Thyroid gland (tissue), 4 donors: ENCODE measurements around the gene CEP57L1. TPM values are rescaled to one million over a fixed set of nuclear protein-coding genes. Genes with fewer than 3 reads are reported as not detected.

Experiments
- DNase-seq, 2 donors: peaks; one replicate each; pipeline ENCODE4 v3.0.0-alpha.2; 2019
- H3K27ac ChIP-seq, 3 donors: fragments of 200-600 bp; sonication (generic); 1 replicate in 2 of 3; 2 replicates in 1 of 3; pipeline ENCODE4 v1.5.1; 2016 to 2019; ENCODE audit warnings: mild to moderate bottlenecking in 1 of 3, moderate library complexity in 1 of 3
- H3K27me3 ChIP-seq: fragments of 200-600 bp; sonication (generic); one replicate; pipeline ENCODE4 v1.5.1; 2019
- H3K36me3 ChIP-seq, 2 donors: fragments of 200-600 bp; sonication (generic); one replicate each; pipeline ENCODE4 v1.5.1; 2016 to 2019
- H3K4me1 ChIP-seq, 2 donors: fragments of 200-600 bp; sonication (generic); one replicate each; pipeline ENCODE4 v1.5.1; 2017 to 2019
- H3K4me3 ChIP-seq, 3 donors: fragments of 200-600 bp; sonication (generic); replicated peaks in 1 of 3; 1 replicate in 2 of 3; 2 replicates in 1 of 3; pipeline ENCODE4 v1.5.1; 2016; ENCODE audit warnings: mild to moderate bottlenecking in 1 of 3
- H3K9me3 ChIP-seq: fragments of 200-600 bp; sonication (generic); one replicate; pipeline ENCODE4 v1.5.1; 2017
- POLR2A ChIP-seq, 2 donors: fragments of 450-650 bp; IDR thresholded peaks; one replicate each; pipeline ENCODE4 v1.6.1; 2017; ENCODE audit warnings: antibody characterized with exemption in 2 of 2, mild to moderate bottlenecking in 2 of 2, moderate library complexity in 1 of 2
- WGBS, 2 donors: methylation state at CpG; one replicate each; pipeline ENCODE4 v1.1.5; 2017; 5-methylcytosine and 5-hydroxymethylcytosine counted together
- intact Hi-C: fragments of 100-400 bp; cut with DNase I; formaldehyde crosslinking; loops from one replicate; pipeline ENCODE4 v1.15.1; 2023
- total RNA-seq, 4 donors: library from RNA; depleted of rRNA; stranded (reverse); fragments of >200 nt; gene quantifications; one replicate each; pipeline ENCODE4 v1.2.3, GENCODE V29; 2016
- TF ChIP-seq, protein P1 (sequence below), 6 experiments: fragments of 200-600 bp in 3 of 6; fragments of 450-650 bp in 3 of 6; sonication (generic) in 3 of 6; IDR thresholded peaks; one replicate each; pipeline ENCODE4 v1.5.1; 2016 to 2019; ENCODE audit warnings: antibody characterized with exemption in 6 of 6, mild to moderate bottlenecking in 2 of 6, inconsistent platforms in 1 of 6, moderate library complexity in 1 of 6

The CEP57L1 gene
- total RNA-seq, 4 donors from 2014 or later, result 15.0 to 27.7 (median 19.5) TPM

DNA sequence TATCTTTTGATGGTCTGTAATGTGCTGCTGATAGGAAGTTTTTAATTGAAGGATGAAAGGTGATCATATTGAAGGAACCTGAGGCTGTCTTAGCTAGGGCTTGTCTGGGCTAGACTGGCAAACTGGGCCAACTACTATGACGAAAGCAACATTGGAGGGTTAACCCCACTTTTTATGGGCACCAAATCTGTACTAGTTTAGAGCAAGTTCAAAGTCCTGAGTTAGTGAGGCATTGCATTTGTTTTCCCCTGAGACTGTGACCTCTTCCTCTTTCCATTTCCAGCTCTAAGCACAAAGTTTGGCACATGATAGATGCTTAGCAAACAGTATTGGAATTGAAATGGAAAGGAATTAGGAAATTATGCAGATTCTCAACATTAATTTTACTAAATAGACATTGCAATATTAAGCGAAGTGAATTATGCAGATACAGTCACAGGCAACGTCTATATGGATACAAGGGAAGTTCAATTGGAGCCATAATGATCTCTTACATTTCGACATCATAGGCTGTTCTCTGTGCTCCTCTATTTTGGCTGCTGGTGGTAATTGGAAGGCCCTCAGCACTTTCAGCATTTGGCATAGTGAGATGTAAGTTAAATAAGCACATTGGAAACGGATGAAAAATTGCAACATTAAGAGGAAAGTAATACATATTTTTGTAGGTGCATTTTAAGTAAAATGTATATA lies 22.2 kb downstream of the CEP57L1 start:
- Histone ChIP-seq H3K4me1 (peaks cover 18 to 20% of the 10 kb centered on the region in 2 donors), H3K4me3 (no peak overlapping the region), H3K36me3 (no peaks in the 10 kb centered on the region), H3K27me3 (no peaks in the 10 kb centered on the region), H3K9me3 (no peaks in the 10 kb centered on the region), H3K27ac (no peak overlapping the region)
- WGBS, 2 donors, result 69 to 73% methylated on average over 5 of the region's 5 CpGs
- intact Hi-C loops, result no loop called here
- TF ChIP-seq, protein P1, sequence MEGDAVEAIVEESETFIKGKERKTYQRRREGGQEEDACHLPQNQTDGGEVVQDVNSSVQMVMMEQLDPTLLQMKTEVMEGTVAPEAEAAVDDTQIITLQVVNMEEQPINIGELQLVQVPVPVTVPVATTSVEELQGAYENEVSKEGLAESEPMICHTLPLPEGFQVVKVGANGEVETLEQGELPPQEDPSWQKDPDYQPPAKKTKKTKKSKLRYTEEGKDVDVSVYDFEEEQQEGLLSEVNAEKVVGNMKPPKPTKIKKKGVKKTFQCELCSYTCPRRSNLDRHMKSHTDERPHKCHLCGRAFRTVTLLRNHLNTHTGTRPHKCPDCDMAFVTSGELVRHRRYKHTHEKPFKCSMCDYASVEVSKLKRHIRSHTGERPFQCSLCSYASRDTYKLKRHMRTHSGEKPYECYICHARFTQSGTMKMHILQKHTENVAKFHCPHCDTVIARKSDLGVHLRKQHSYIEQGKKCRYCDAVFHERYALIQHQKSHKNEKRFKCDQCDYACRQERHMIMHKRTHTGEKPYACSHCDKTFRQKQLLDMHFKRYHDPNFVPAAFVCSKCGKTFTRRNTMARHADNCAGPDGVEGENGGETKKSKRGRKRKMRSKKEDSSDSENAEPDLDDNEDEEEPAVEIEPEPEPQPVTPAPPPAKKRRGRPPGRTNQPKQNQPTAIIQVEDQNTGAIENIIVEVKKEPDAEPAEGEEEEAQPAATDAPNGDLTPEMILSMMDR (IDR thresholded peaks at IDR 0.05), result no peak
- TF ChIP-seq POLR2A (IDR thresholded peaks at IDR 0.05), result no peak
- DNase-seq, result no peak

DNA sequence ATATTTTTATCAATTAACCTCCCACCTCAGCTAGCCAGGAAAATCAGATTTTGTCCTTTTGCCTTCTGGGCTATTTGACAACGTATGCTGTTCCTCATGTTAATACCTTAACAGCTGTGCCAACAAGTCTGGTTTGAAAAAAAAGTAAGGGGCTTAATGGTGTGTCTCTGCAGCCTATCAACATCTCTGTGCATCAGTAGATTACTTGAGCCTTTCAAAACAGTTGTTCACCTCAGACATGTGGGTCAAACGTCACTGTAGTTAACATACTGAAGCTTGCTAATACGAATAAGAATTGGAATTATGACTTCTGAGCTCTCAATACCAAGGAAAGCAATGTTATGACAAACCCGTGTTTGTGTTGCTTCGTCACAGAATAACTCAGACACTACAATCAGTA lies 23.0 kb downstream of the CEP57L1 start:
- H3K36me3 ChIP-seq, result no peaks in the 10 kb centered on the region
- H3K4me3 ChIP-seq, result no peak overlapping the region
- no peak for DNase-seq
- WGBS, 2 donors, result 90 to 91% methylated on average over 5 of the region's 5 CpGs
- no peak for TF ChIP-seq POLR2A (IDR thresholded peaks at IDR 0.05)
- TF ChIP-seq, protein P1 (IDR thresholded peaks at IDR 0.05), result no peak
- intact Hi-C loops, result no loop called here
- no peaks in the 10 kb centered on the region for H3K9me3 ChIP-seq
- no peak overlapping the region for H3K27ac ChIP-seq
- H3K27me3 ChIP-seq, result no peaks in the 10 kb centered on the region
- peaks cover 18 to 20% of the 10 kb centered on the region in 2 donors for H3K4me1 ChIP-seq

DNA sequence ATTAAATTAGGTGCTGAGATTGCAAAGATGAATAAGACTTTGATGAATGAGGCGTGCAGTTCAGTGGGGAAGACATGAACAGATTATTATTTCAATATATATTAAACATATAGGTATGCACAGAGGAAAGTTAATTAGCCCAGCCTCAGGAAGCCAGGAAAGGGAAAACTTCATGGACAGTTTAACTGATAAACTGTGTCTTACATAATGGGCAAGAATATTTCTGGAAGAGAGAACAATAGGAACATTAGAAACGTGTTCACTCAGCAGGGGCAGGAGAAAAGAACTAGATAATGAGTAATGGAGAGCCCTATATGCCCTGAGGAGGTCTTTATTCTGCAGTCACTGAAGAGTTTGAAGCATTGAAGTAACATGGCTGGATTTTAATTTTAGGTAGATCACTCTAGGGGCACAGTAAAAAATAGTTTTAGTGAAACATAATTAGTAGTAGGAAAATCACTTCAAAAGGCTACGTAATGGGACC lies 23.6 kb downstream of the CEP57L1 start:
- Histone ChIP-seq H3K27ac (no peak overlapping the region), H3K27me3 (no peaks in the 10 kb centered on the region), H3K36me3 (no peaks in the 10 kb centered on the region), H3K4me3 (no peak overlapping the region), H3K4me1 (peaks cover 18 to 20% of the 10 kb centered on the region in 2 donors), H3K9me3 (no peaks in the 10 kb centered on the region)
- DNase-seq, result no peak
- TF ChIP-seq, protein P1 (IDR thresholded peaks at IDR 0.05), result no peak
- TF ChIP-seq POLR2A (IDR thresholded peaks at IDR 0.05), result no peak
- intact Hi-C loops, result no loop called here
- WGBS, 2 donors, result 90 to 91% methylated on average over 3 of the region's 3 CpGs

DNA sequence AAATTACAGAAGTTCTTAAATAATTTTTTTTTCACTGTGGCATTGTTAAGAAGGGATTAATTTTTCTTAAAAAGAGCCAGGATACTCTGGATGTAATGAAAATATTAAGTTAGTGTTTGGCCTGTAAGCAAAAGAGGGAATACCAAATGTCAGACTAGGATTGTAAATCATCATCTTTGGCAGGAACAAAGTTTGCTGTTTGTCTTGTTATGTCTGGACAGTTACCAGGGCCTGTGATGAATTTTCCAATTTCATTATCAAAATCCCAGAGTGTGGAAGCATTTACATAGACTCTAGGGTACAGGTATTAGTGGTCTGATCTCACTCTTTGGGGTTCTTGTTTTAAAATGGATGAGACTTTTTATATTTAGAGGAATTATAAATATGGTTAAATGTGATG lies 26.1 kb downstream of the CEP57L1 start:
- Histone ChIP-seq H3K4me1 (peaks cover 18 to 20% of the 10 kb centered on the region in 2 donors), H3K27me3 (no peaks in the 10 kb centered on the region), H3K4me3 (no peak overlapping the region), H3K36me3 (no peaks in the 10 kb centered on the region), H3K27ac (peak overlapping the region; percentile 34 to 63 (median 60)), H3K9me3 (no peaks in the 10 kb centered on the region)
- intact Hi-C loops, result no loop called here
- DNase-seq, result no peak
- no peak for TF ChIP-seq POLR2A (IDR thresholded peaks at IDR 0.05)
- TF ChIP-seq, protein P1 (IDR thresholded peaks at IDR 0.05), result no peak

DNA sequence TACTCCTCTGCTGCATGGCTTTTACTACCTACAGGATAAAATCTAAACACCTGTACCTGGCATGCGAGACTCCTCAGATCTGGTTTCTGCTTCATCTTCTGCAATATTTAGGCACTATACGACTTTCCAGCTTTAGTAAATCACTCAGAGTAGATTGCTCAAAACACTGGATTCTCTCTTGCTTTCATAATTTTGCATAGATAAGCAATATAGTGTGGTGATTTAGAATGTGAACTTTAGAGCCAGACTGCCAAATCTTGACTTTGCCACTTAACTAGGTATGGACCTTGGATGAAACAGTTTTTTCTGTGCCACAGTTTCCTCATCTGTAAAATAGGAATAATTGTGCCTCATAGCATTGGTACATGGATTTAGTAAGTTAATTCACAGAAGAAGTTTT lies 28.9 kb downstream of the CEP57L1 start:
- Histone ChIP-seq H3K36me3 (no peaks in the 10 kb centered on the region), H3K9me3 (no peaks in the 10 kb centered on the region), H3K4me3 (no peak overlapping the region), H3K27me3 (no peaks in the 10 kb centered on the region), H3K4me1 (peaks cover 18 to 20% of the 10 kb centered on the region in 2 donors), H3K27ac (no peak overlapping the region)
- WGBS, 2 donors, result 100% methylated on average over 2 of the region's 2 CpGs
- TF ChIP-seq POLR2A (IDR thresholded peaks at IDR 0.05), result no peak
- TF ChIP-seq, protein P1 (IDR thresholded peaks at IDR 0.05), result no peak
- intact Hi-C loops, result no loop called here
- DNase-seq, result no peak
